ENCODE data around the gene SERGEF. TPM values are rescaled to one million over a fixed set of nuclear protein-coding genes. Genes with fewer than 3 reads are reported as not detected.

Gene SERGEF
- total RNA-seq, 1 experiment from 2014 or later: 26.1 TPM

GRCh38 chr11:17793642-17794170 is 219.1 kb downstream of the SERGEF start:
- H3K9me3 Mint-ChIP-seq (ENCODE audit: unreplicated experiment): no peaks in the 10 kb centered on the region
- peaks cover 24% of the 10 kb centered on the region for H3K4me1 Mint-ChIP-seq (ENCODE audit: insufficient read depth, unreplicated experiment)
- BruUV-seq (replicated peaks): no TSS peak
- intact Hi-C loops (cut with micrococcal nuclease): no loop called here
- H3K27me3 Mint-ChIP-seq (ENCODE audit: insufficient read depth, unreplicated experiment): no peaks in the 10 kb centered on the region
- no peak for TF ChIP-seq CTCF (IDR thresholded peaks at IDR 0.05; ENCODE audit: unreplicated experiment)
- DNase-seq (ENCODE audit: unreplicated experiment): no peak
- no peak overlapping the region for H3K4me3 Mint-ChIP-seq (ENCODE audit: unreplicated experiment)
- ChIA-PET POLR2A (no interaction called here), CTCF (interaction anchor here (0.5 to 2.6 kb wide), 3 partner anchors 60 to 274 kb away, joined by 3 to 11 read pairs (median 4); no protein-coding TSS in a partner anchor)
- no peak overlapping the region for H3K27ac Mint-ChIP-seq (ENCODE audit: low read depth, unreplicated experiment)
- no peaks in the 10 kb centered on the region for H3K36me3 Mint-ChIP-seq (ENCODE audit: insufficient read depth, unreplicated experiment)

GRCh38 chr11:17792161-17792560 is 220.7 kb downstream of the SERGEF start:
- ChIA-PET CTCF (interaction anchor here (0.6 to 1.5 kb wide), 4 partner anchors 10 to 187 kb away, joined by 3 to 7 read pairs (median 4); no protein-coding TSS in a partner anchor), POLR2A (interaction anchor here (0.8 to 0.9 kb wide), 2 partner anchors 21 to 195 kb away, joined by 3 read pairs; no protein-coding TSS in a partner anchor)
- H3K9me3 Mint-ChIP-seq (ENCODE audit: unreplicated experiment): no peaks in the 10 kb centered on the region
- no peaks in the 10 kb centered on the region for H3K27me3 Mint-ChIP-seq (ENCODE audit: insufficient read depth, unreplicated experiment)
- H3K36me3 Mint-ChIP-seq (ENCODE audit: insufficient read depth, unreplicated experiment): no peaks in the 10 kb centered on the region
- H3K27ac Mint-ChIP-seq (ENCODE audit: low read depth, unreplicated experiment): no peak overlapping the region
- no peak for TF ChIP-seq CTCF (IDR thresholded peaks at IDR 0.05; ENCODE audit: unreplicated experiment)
- DNase-seq (ENCODE audit: unreplicated experiment): no peak
- intact Hi-C loops (cut with micrococcal nuclease): no loop called here
- no TSS peak for BruUV-seq (replicated peaks)
- H3K4me3 Mint-ChIP-seq (ENCODE audit: unreplicated experiment): no peak overlapping the region
- H3K4me1 Mint-ChIP-seq (ENCODE audit: insufficient read depth, unreplicated experiment): peaks cover 17% of the 10 kb centered on the region

GRCh38 chr11:17791144-17791543 is 221.7 kb downstream of the SERGEF start:
- no peak for TF ChIP-seq CTCF (IDR thresholded peaks at IDR 0.05; ENCODE audit: unreplicated experiment)
- intact Hi-C loops (cut with micrococcal nuclease): no loop called here
- ChIA-PET CTCF (no interaction called here), POLR2A (interaction anchor here (0.9 kb wide), 1 partner anchor 22 kb away, joined by 3 read pairs; no protein-coding TSS in a partner anchor)
- no peak overlapping the region for H3K27ac Mint-ChIP-seq (ENCODE audit: low read depth, unreplicated experiment)
- H3K4me1 Mint-ChIP-seq (ENCODE audit: insufficient read depth, unreplicated experiment): peaks cover 21% of the 10 kb centered on the region
- H3K9me3 Mint-ChIP-seq (ENCODE audit: unreplicated experiment): no peaks in the 10 kb centered on the region
- no peak overlapping the region for H3K4me3 Mint-ChIP-seq (ENCODE audit: unreplicated experiment)
- no peak for DNase-seq (ENCODE audit: unreplicated experiment)
- H3K36me3 Mint-ChIP-seq (ENCODE audit: insufficient read depth, unreplicated experiment): no peaks in the 10 kb centered on the region
- H3K27me3 Mint-ChIP-seq (ENCODE audit: insufficient read depth, unreplicated experiment): no peaks in the 10 kb centered on the region
- no TSS peak for BruUV-seq (replicated peaks)

GRCh38 chr11:17790453-17790852 is 222.4 kb downstream of the SERGEF start:
- TF ChIP-seq CTCF (IDR thresholded peaks at IDR 0.05; ENCODE audit: unreplicated experiment): no peak
- no peaks in the 10 kb centered on the region for H3K27me3 Mint-ChIP-seq (ENCODE audit: insufficient read depth, unreplicated experiment)
- CTCF ChIA-PET: interaction anchor here (1.2 kb wide), 1 partner anchor 188 kb away, joined by 5 read pairs; no protein-coding TSS in a partner anchor
- intact Hi-C loops (cut with micrococcal nuclease): no loop called here
- no peak overlapping the region for H3K4me3 Mint-ChIP-seq (ENCODE audit: unreplicated experiment)
- H3K27ac Mint-ChIP-seq (ENCODE audit: low read depth, unreplicated experiment): no peak overlapping the region
- no peaks in the 10 kb centered on the region for H3K9me3 Mint-ChIP-seq (ENCODE audit: unreplicated experiment)
- peak; percentile 73 for DNase-seq (ENCODE audit: unreplicated experiment)
- BruUV-seq (replicated peaks): no TSS peak
- POLR2A ChIA-PET: no interaction called here
- H3K4me1 Mint-ChIP-seq (ENCODE audit: insufficient read depth, unreplicated experiment): peaks cover 21% of the 10 kb centered on the region
- no peaks in the 10 kb centered on the region for H3K36me3 Mint-ChIP-seq (ENCODE audit: insufficient read depth, unreplicated experiment)
